H1 (cell line): ENCODE data around the gene ZNF154. TPM values are rescaled to one million over a fixed set of nuclear protein-coding genes. Genes with fewer than 3 reads are reported as not detected.
A peak's percentile ranks its signal among the peaks of the same experiment; 100 is the strongest.

Experiments
- CTCF ChIA-PET: fragments of 300-600 bp; sonication (Branson Sonifier 250); formaldehyde crosslinking; loops from one replicate; lab custom pipeline; 2021; ENCODE audit not compliant: partially characterized antibody; lab: Charles Lee
- POLR2A ChIA-PET: fragments of 300-600 bp; sonication (Branson Sonifier 250); formaldehyde crosslinking; loops from one replicate; lab custom pipeline; 2021; ENCODE audit warnings: inconsistent platforms; ENCODE audit not compliant: partially characterized antibody; lab: Charles Lee
- DNase-seq, 2 experiments: peaks; one replicate each; pipeline versions ENCODE4 v3.0.0 to v3.0.0-alpha.2; 2010 to 2022; ENCODE audit warnings: low spot score in 2 of 2, low read depth in 1 of 2, mixed read lengths in 1 of 2
- FAIRE-seq: peaks from 2 replicates; lab custom pipeline; 2011; peaks lifted over from hg19 to GRCh38; lab: Jason Lieb, UNC
- H2AFZ ChIP-seq: 2 replicates; pipeline ENCODE4 v1.8.1; 2012; ENCODE audit warnings: low read length, inconsistent platforms
- H2AK5ac ChIP-seq: 2 replicates; pipeline ENCODE4 v1.6.1; 2013; ENCODE audit warnings: low read depth, low read length
- H2BK120ac ChIP-seq: replicated peaks from 2 replicates; pipeline ENCODE3; 2013; ENCODE audit warnings: low read depth, low read length, inconsistent platforms
- H2BK12ac ChIP-seq: 2 replicates; pipeline ENCODE4 v1.6.1; 2013; ENCODE audit warnings: low read depth, low read length
- H2BK15ac ChIP-seq: 2 replicates; pipeline ENCODE4 v1.6.1; 2013; ENCODE audit warnings: low read length
- H2BK20ac ChIP-seq: 2 replicates; pipeline ENCODE4 v1.6.1; 2013; ENCODE audit warnings: low read length
- H2BK5ac ChIP-seq: 2 replicates; pipeline ENCODE4 v1.6.1; 2013; ENCODE audit warnings: low read depth, low read length
- H3K14ac ChIP-seq: 2 replicates; pipeline ENCODE4 v1.6.1; 2013; ENCODE audit warnings: inconsistent platforms; ENCODE audit not compliant: insufficient read length
- H3K18ac ChIP-seq: 2 replicates; pipeline ENCODE4 v1.6.1; 2013; ENCODE audit warnings: low read length; ENCODE audit errors: extremely low read depth
- H3K23ac ChIP-seq: 2 replicates; pipeline ENCODE4 v1.6.1; 2013; ENCODE audit warnings: inconsistent platforms; ENCODE audit not compliant: insufficient read length
- H3K23me2 ChIP-seq: 2 replicates; pipeline ENCODE4 v1.6.1; 2013; ENCODE audit warnings: low read depth, low read length
- H3K27ac ChIP-seq: 2 replicates; pipeline ENCODE4 v1.6.1; 2011; ENCODE audit warnings: low read depth, low read length, inconsistent platforms
- H3K27me3 ChIP-seq, 4 experiments: replicated peaks in 1 of 4; 1 replicate in 1 of 4; 2 replicates in 3 of 4; pipeline versions ENCODE4 v1.6.1 to v1.8.1; 2011 to 2013; ENCODE audit warnings: low read length in 3 of 4, mild to moderate bottlenecking in 3 of 4, inconsistent platforms in 2 of 4, mixed read lengths in 2 of 4, moderate library complexity in 1 of 4; ENCODE audit not compliant: control insufficient read depth in 3 of 4, insufficient read depth in 3 of 4; ENCODE audit errors: extremely low read depth in 1 of 4
- H3K36me3 ChIP-seq, 4 experiments: 2 replicates each; pipeline versions ENCODE4 v1.6.1 to v1.8.1; 2011 to 2013; ENCODE audit warnings: mild to moderate bottlenecking in 4 of 4, low read length in 3 of 4, moderate library complexity in 2 of 4, control low read depth in 1 of 4, inconsistent platforms in 1 of 4; ENCODE audit not compliant: insufficient read depth in 4 of 4, control insufficient read depth in 2 of 4
- H3K4ac ChIP-seq: replicated peaks from 2 replicates; pipeline ENCODE3; 2013; ENCODE audit warnings: low read length, low read depth, mixed read lengths, inconsistent platforms; ENCODE audit not compliant: insufficient read length
- H3K4me1 ChIP-seq, 4 experiments: replicated peaks in 1 of 4; 1 replicate in 1 of 4; 2 replicates in 3 of 4; pipeline versions ENCODE4 v1.6.1 to v1.8.1; 2011 to 2013; ENCODE audit warnings: low read length in 3 of 4, inconsistent platforms in 2 of 4, mixed read lengths in 1 of 4; ENCODE audit not compliant: insufficient read depth in 4 of 4, control insufficient read depth in 3 of 4
- H3K4me2 ChIP-seq, 2 experiments: 2 replicates each; pipeline versions ENCODE4 v1.6.1 to v1.8.1; 2011 to 2013; ENCODE audit warnings: low read depth in 2 of 2, low read length in 2 of 2, control low read depth in 1 of 2, inconsistent platforms in 1 of 2, mild to moderate bottlenecking in 1 of 2; ENCODE audit not compliant: insufficient read depth in 1 of 2
- H3K4me3 ChIP-seq, 4 experiments: fragments of 200-600, 300-600 bp in 1 of 4; sonication (generic), shearing (Covaris generic), sonication (Bioruptor Twin) in 1 of 4; 2 replicates each; pipeline versions ENCODE4 v1.5.1 to v1.8.1; 2011 to 2016; ENCODE audit warnings: low read length in 4 of 4, low read depth in 3 of 4, control low read depth in 2 of 4, inconsistent platforms in 2 of 4, mild to moderate bottlenecking in 2 of 4, mixed read lengths in 1 of 4, moderate library complexity in 1 of 4; ENCODE audit not compliant: insufficient read depth in 2 of 4; ENCODE audit errors: extremely low read depth in 1 of 4
- H3K56ac ChIP-seq: replicated peaks from 2 replicates; pipeline ENCODE3; 2013; ENCODE audit warnings: low read depth, mild to moderate bottlenecking, mixed read lengths, low read length, inconsistent platforms; ENCODE audit not compliant: insufficient read length
- H3K79me1 ChIP-seq: 2 replicates; pipeline ENCODE4 v1.6.1; 2013; ENCODE audit warnings: low read depth, low read length, control low read depth
- H3K79me2 ChIP-seq, 2 experiments: 2 replicates each; pipeline versions ENCODE4 v1.6.1 to v1.8.1; 2012 to 2013; ENCODE audit warnings: low read length in 2 of 2, mild to moderate bottlenecking in 2 of 2, inconsistent platforms in 1 of 2; ENCODE audit not compliant: insufficient read depth in 2 of 2, control insufficient read depth in 1 of 2
- H3K9ac ChIP-seq, 4 experiments: replicated peaks in 1 of 4; 1 replicate in 1 of 4; 2 replicates in 3 of 4; pipeline versions ENCODE4 v1.6.1 to v1.8.1; 2011 to 2013; ENCODE audit warnings: low read depth in 3 of 4, low read length in 3 of 4, control low read depth in 2 of 4, mild to moderate bottlenecking in 2 of 4, moderate library complexity in 2 of 4, inconsistent platforms in 1 of 4; ENCODE audit errors: extremely low read depth in 1 of 4
- H3K9me3 ChIP-seq, 2 experiments: 2 replicates each; pipeline versions ENCODE4 v1.6.1 to v1.8.1; 2012 to 2013; ENCODE audit warnings: mild to moderate bottlenecking in 2 of 2, moderate library complexity in 2 of 2, control low read depth in 1 of 2, inconsistent platforms in 1 of 2, low read depth in 1 of 2, low read length in 1 of 2, mixed read lengths in 1 of 2; ENCODE audit not compliant: insufficient read depth in 2 of 2
- H4K20me1 ChIP-seq, 2 experiments: replicated peaks in 1 of 2; 2 replicates each; pipeline versions ENCODE3 to v1.8.1; 2011 to 2013; ENCODE audit warnings: inconsistent platforms in 2 of 2, low read length in 2 of 2, mild to moderate bottlenecking in 1 of 2; ENCODE audit not compliant: insufficient read depth in 2 of 2, control insufficient read depth in 1 of 2
- H4K5ac ChIP-seq: 2 replicates; pipeline ENCODE4 v1.6.1; 2013; ENCODE audit warnings: low read length, low read depth, mixed read lengths, inconsistent platforms; ENCODE audit not compliant: insufficient read length
- H4K8ac ChIP-seq: 2 replicates; pipeline ENCODE4 v1.8.0; 2013; ENCODE audit warnings: mild to moderate bottlenecking, moderate library complexity, low read length, inconsistent platforms; ENCODE audit not compliant: insufficient read depth; ENCODE audit errors: extremely low read depth
- H4K91ac ChIP-seq: replicated peaks from 2 replicates; pipeline ENCODE3; 2013; ENCODE audit warnings: low read length, mixed read lengths, inconsistent platforms; ENCODE audit not compliant: insufficient read length
- CHD1 ChIP-seq: IDR thresholded peaks from 2 replicates; pipeline ENCODE4 v1.6.1; 2012; ENCODE audit warnings: low read depth, low read length, improper control_type of control experiment
- GABPA ChIP-seq: IDR thresholded peaks from 2 replicates; pipeline ENCODE4 v1.6.1; 2011; ENCODE audit warnings: mild to moderate bottlenecking, low read length, moderate library complexity, borderline replicate concordance; ENCODE audit not compliant: insufficient read depth
- JUN ChIP-seq: IDR thresholded peaks from 2 replicates; pipeline ENCODE4 v1.6.1; 2011; ENCODE audit warnings: low read depth, mild to moderate bottlenecking, improper control_type of control experiment, low read length
- PHF8 ChIP-seq: fragments of 200-600 bp; sonication (generic); conservative IDR thresholded peaks from 2 replicates; pipeline ENCODE4 v1.7.1; 2012; ENCODE audit warnings: low read depth, mild to moderate bottlenecking, inconsistent platforms, low read length, moderate library complexity
- POLR2A ChIP-seq, 2 experiments: IDR thresholded peaks; 1 replicate in 1 of 2; 2 replicates in 1 of 2; pipeline ENCODE4 v1.6.1; 2011; ENCODE audit warnings: low read depth in 2 of 2, low read length in 2 of 2, mild to moderate bottlenecking in 2 of 2; ENCODE audit errors: control extremely low read depth in 1 of 2
- RXRA ChIP-seq: IDR thresholded peaks from 2 replicates; pipeline ENCODE4 v1.6.1; 2011; ENCODE audit warnings: low read depth, mild to moderate bottlenecking, low read length, moderate library complexity; ENCODE audit not compliant: insufficient read depth
- SIRT6 ChIP-seq: IDR thresholded peaks from one replicate; pipeline ENCODE4 v1.7.1; 2012; ENCODE audit warnings: low read length, inconsistent platforms
- SIX5 ChIP-seq: IDR thresholded peaks from 2 replicates; pipeline ENCODE4 v1.6.1; 2011; ENCODE audit warnings: mild to moderate bottlenecking, low read depth, low read length
- TCF12 ChIP-seq: IDR thresholded peaks from 2 replicates; pipeline ENCODE4 v1.6.1; 2011; ENCODE audit warnings: low read depth, mild to moderate bottlenecking, low read length
- USF2 ChIP-seq: IDR thresholded peaks from 2 replicates; pipeline ENCODE4 v1.6.1; 2011; ENCODE audit warnings: low read length, improper control_type of control experiment
- WGBS, 2 experiments: shearing (Covaris generic) in 1 of 2; methylation state at CpG; one replicate each; pipeline versions ENCODE4 v1.1.6 to v1.1.7; 2013 to 2015; ENCODE audit warnings: low lambda C conversion rate in 2 of 2, mixed read lengths in 2 of 2, inconsistent platforms in 1 of 2, low coverage in 1 of 2, missing lambda C conversion rate in 1 of 2; ENCODE audit not compliant: insufficient replicate concordance in 2 of 2, insufficient coverage in 1 of 2, insufficient read length in 1 of 2; ENCODE audit errors: extremely low coverage in 1 of 2, missing lambda C conversion rate in 1 of 2; 5-methylcytosine and 5-hydroxymethylcytosine counted together
- polyA plus RNA-seq, 7 experiments: library from polyadenylated mRNA; depleted of rRNA in 3 of 7; stranded (reverse) in 5 of 7; unstranded in 2 of 7; fragments of >200 nt in 5 of 7; fragments of 200-250 nt in 2 of 7; gene quantifications; 1 replicate in 5 of 7; 2 replicates in 1 of 7; 4 replicates in 1 of 7; pipeline versions ENCODE4 v1.2.1 to v1.2.3, GENCODE V29; 2011 to 2013; ENCODE audit warnings: missing spikeins in 2 of 7, mixed read lengths in 2 of 7
- total RNA-seq: library from RNA; stranded (reverse); fragmentation: NEBNext Ultra II Directional; extraction: Animal tissue kit (Norgen Biotek cat#: 25700); gene quantifications from 2 replicates; pipeline ENCODE4 v1.2.1, GENCODE V29; 2021

The ZNF154 gene
- total and polyA plus RNA-seq, 2 of the 8 experiments (the other 6 are each of a cell fraction or from before 2014, with no cell fraction given): 5.3 to 11.6 TPM

- H2BK15ac ChIP-seq: peak overlapping the region; percentile 81; the same call in 1 of the 2 replicates
- CTCF ChIA-PET: interaction anchor here (1.1 to 3.7 kb wide), 7 partner anchors 9 to 179 kb away, joined by 3 to 14 read pairs (median 6); partner anchors contain the start of gene ZNF551
- no peak overlapping the region for H2BK120ac ChIP-seq
- peak overlapping the region; percentile 90; the same call in 1 of the 2 replicates for H2BK12ac ChIP-seq
- no peak overlapping the region for H3K23ac ChIP-seq
- H3K9ac ChIP-seq: peak overlapping the region in 3 of 4 experiments; percentile 36 to 58 (median 54); a peak in 5 of 7 replicates
- H3K56ac ChIP-seq: no peak overlapping the region
- H2AFZ ChIP-seq: peak overlapping the region; percentile 96
- H3K36me3 ChIP-seq: no peaks in the 10 kb centered on the region
- DNase-seq: peak in 1 of 2 experiments; percentile 83
- no peak overlapping the region for H4K91ac ChIP-seq
- FAIRE-seq: peak; percentile 48
- H3K23me2 ChIP-seq: peaks cover 4% of the 10 kb centered on the region
- no peak overlapping the region for H3K14ac ChIP-seq
- H4K20me1 ChIP-seq: no peaks in the 10 kb centered on the region
- POLR2A ChIA-PET: interaction anchor here (0.6 to 3.2 kb wide), 24 partner anchors 9 to 391 kb away, joined by 3 to 26 read pairs (median 4); partner anchors contain the start of genes ZIK1, ZNF134, ZNF154 and ZNF416
- H3K79me1 ChIP-seq: no peaks in the 10 kb centered on the region
- peak overlapping the region; percentile 74 to 86 for H3K4me2 ChIP-seq
- 0 out of 2 replicates have a peak overlapping the region, but pooled peaks have one; percentile 55 for H2BK20ac ChIP-seq
- peak overlapping the region; percentile 40 to 72 (median 56) for H3K4me3 ChIP-seq
- peak overlapping the region; percentile 46; the same call in 1 of the 2 replicates for H4K8ac ChIP-seq
- no peak overlapping the region for H3K27ac ChIP-seq
- H3K4ac ChIP-seq: no peak overlapping the region
- peak overlapping the region; percentile 64 for H3K18ac ChIP-seq
- H3K27me3 ChIP-seq: no peaks in the 10 kb centered on the region; a peak in 4 of 7 replicates
- no peaks in the 10 kb centered on the region for H3K79me2 ChIP-seq
- no peaks in the 10 kb centered on the region for H3K9me3 ChIP-seq
- WGBS, 2 experiments: 4% methylated on average over 45 of the region's 64 CpGs; no CpG with 5 or more reads in 1 of the 2 experiments
- no peak overlapping the region for H2BK5ac ChIP-seq
- peak overlapping the region; percentile 46 for H4K5ac ChIP-seq
- H3K4me1 ChIP-seq: peaks cover 2 to 5% (median 4%) of the 10 kb centered on the region in 4 experiments
- no peak overlapping the region for H2AK5ac ChIP-seq
- TF ChIP-seq TCF12 (no peak), CHD1 (no peak), RXRA (no peak), SIX5 (no peak), GABPA (no peak), POLR2A (IDR thresholded peaks at IDR 0.05; ENCODE audit: control extremely low read depth in 1 of 2, low read depth in 2 of 2, low read length in 2 of 2) (peak; percentile 63 to 81), JUN (no peak), PHF8 (peak; percentile 56), USF2 (no peak), SIRT6 (no peak)
Measured at GRCh38 chr19:57664269-57665127, 44.5 kb downstream of the ZNF154 start.
